HG02870 (cell line): ENCODE measurements around the gene KCNE2.
"Not testable (repeated sequence)": the region's sequence is repeated elsewhere in the genome, so short reads cannot be mapped to it uniquely, and the experiment has no call there.

ENCODE experiments used
- ATAC-seq: cut with Tn5 transposase; IDR thresholded peaks from one replicate; pipeline ENCODE4 v1.9.1; 2021; ENCODE audit warnings: mild to moderate bottlenecking, moderate library complexity; ENCODE audit not compliant: unreplicated experiment

KCNE2 gene

GRCh38 chr21:34405686-34406085 lies 41.9 kb downstream of the KCNE2 start:
- ATAC-seq, result not testable (repeated sequence)

- not testable (repeated sequence) for ATAC-seq
Observed at GRCh38 chr21:34406102-34406501, 42.3 kb downstream of the KCNE2 start.

- not testable (repeated sequence) for ATAC-seq
Observed at GRCh38 chr21:34406676-34407075, 42.9 kb downstream of the KCNE2 start.

GRCh38 chr21:34407294-34407693 lies 43.5 kb downstream of the KCNE2 start:
- ATAC-seq, result not testable (repeated sequence)

GRCh38 chr21:34417448-34418077 lies 53.8 kb downstream of the KCNE2 start:
- ATAC-seq, result not testable (repeated sequence)
